ENCODE measurements around the gene RIC8B.

RIC8B gene

GRCh38 chr12:106885026-106885425 is 110.5 kb downstream of the RIC8B start:
- CTCF ChIA-PET, result no interaction called here
- H3K27ac Mint-ChIP-seq, result no peak overlapping the region
- H3K4me1 Mint-ChIP-seq, result no peaks in the 10 kb centered on the region

GRCh38 chr12:106885541-106886249 is 111.2 kb downstream of the RIC8B start:
- no peaks in the 10 kb centered on the region for H3K27me3 Mint-ChIP-seq
- H3K36me3 Mint-ChIP-seq, result peaks cover 14% of the 10 kb centered on the region
- H3K9me3 Mint-ChIP-seq, result no peaks in the 10 kb centered on the region
- no peak for DNase-seq
- H3K27ac Mint-ChIP-seq, result no peak overlapping the region
- H3K4me1 Mint-ChIP-seq, result no peaks in the 10 kb centered on the region
- H3K4me3 Mint-ChIP-seq, result no peak overlapping the region
- CTCF ChIA-PET, result interaction anchor here (0.6 kb wide), 1 partner anchor 370 kb away, joined by 3 read pairs; no protein-coding TSS in a partner anchor

More at GRCh38 chr12:106885026-106885425, 110.5 kb downstream of the RIC8B start:
- Mint-ChIP-seq H3K9me3 (no peaks in the 10 kb centered on the region), H3K27me3 (no peaks in the 10 kb centered on the region), H3K4me3 (no peak overlapping the region), H3K36me3 (peaks cover 14% of the 10 kb centered on the region)
- no peak for DNase-seq

GRCh38 chr12:106886932-106887331 is 112.5 kb downstream of the RIC8B start:
- peaks cover 6% of the 10 kb centered on the region for H3K36me3 Mint-ChIP-seq
- H3K4me1 Mint-ChIP-seq, result no peaks in the 10 kb centered on the region
- CTCF ChIA-PET, result no interaction called here
- no peak overlapping the region for H3K27ac Mint-ChIP-seq
- H3K4me3 Mint-ChIP-seq, result no peak overlapping the region
- H3K9me3 Mint-ChIP-seq, result no peaks in the 10 kb centered on the region
- DNase-seq, result no peak
- H3K27me3 Mint-ChIP-seq, result no peaks in the 10 kb centered on the region

- no peaks in the 10 kb centered on the region for H3K4me1 Mint-ChIP-seq
- H3K9me3 Mint-ChIP-seq, result no peaks in the 10 kb centered on the region
- H3K4me3 Mint-ChIP-seq, result no peak overlapping the region
- no peaks in the 10 kb centered on the region for H3K27me3 Mint-ChIP-seq
- H3K27ac Mint-ChIP-seq, result no peak overlapping the region
- CTCF ChIA-PET, result no interaction called here
- DNase-seq, result no peak
- peaks cover 6% of the 10 kb centered on the region for H3K36me3 Mint-ChIP-seq
Observed at GRCh38 chr12:106888348-106888970, 114.0 kb downstream of the RIC8B start.

- peaks cover 6% of the 10 kb centered on the region for H3K36me3 Mint-ChIP-seq
- H3K4me3 Mint-ChIP-seq, result no peak overlapping the region
- no peaks in the 10 kb centered on the region for H3K9me3 Mint-ChIP-seq
- no peak overlapping the region for H3K27ac Mint-ChIP-seq
- DNase-seq, result no peak
- no peaks in the 10 kb centered on the region for H3K27me3 Mint-ChIP-seq
- no peaks in the 10 kb centered on the region for H3K4me1 Mint-ChIP-seq
- CTCF ChIA-PET, result no interaction called here
Observed at GRCh38 chr12:106889326-106889725, 114.8 kb downstream of the RIC8B start.

GRCh38 chr12:106889950-106890626 is 115.6 kb downstream of the RIC8B start:
- Mint-ChIP-seq H3K36me3 (peaks cover 5% of the 10 kb centered on the region), H3K4me3 (no peak overlapping the region), H3K9me3 (no peaks in the 10 kb centered on the region), H3K27ac (no peak overlapping the region), H3K4me1 (no peaks in the 10 kb centered on the region), H3K27me3 (no peaks in the 10 kb centered on the region)
- no peak for DNase-seq
- CTCF ChIA-PET, result no interaction called here

GRCh38 chr12:106892075-106892474 is 117.6 kb downstream of the RIC8B start:
- Mint-ChIP-seq H3K27me3 (no peaks in the 10 kb centered on the region), H3K36me3 (peaks cover 4% of the 10 kb centered on the region), H3K4me1 (peaks cover 3% of the 10 kb centered on the region), H3K9me3 (peaks cover 1% of the 10 kb centered on the region), H3K4me3 (no peak overlapping the region), H3K27ac (no peak overlapping the region)
- CTCF ChIA-PET, result no interaction called here
- DNase-seq, result no peak

GRCh38 chr12:106893451-106893850 is 119.0 kb downstream of the RIC8B start:
- no peak for DNase-seq
- Mint-ChIP-seq H3K9me3 (peaks cover 1% of the 10 kb centered on the region), H3K27me3 (peaks cover under 1% of the 10 kb centered on the region), H3K27ac (no peak overlapping the region), H3K36me3 (no peaks in the 10 kb centered on the region), H3K4me1 (peaks cover 3% of the 10 kb centered on the region), H3K4me3 (no peak overlapping the region)
- CTCF ChIA-PET, result no interaction called here

- no peak overlapping the region for H3K4me3 Mint-ChIP-seq
- DNase-seq, result no peak
- H3K27ac Mint-ChIP-seq, result no peak overlapping the region
- H3K27me3 Mint-ChIP-seq, result peaks cover 12% of the 10 kb centered on the region
- no peaks in the 10 kb centered on the region for H3K36me3 Mint-ChIP-seq
- H3K9me3 Mint-ChIP-seq, result peaks cover 1% of the 10 kb centered on the region
- CTCF ChIA-PET, result no interaction called here
- H3K4me1 Mint-ChIP-seq, result peaks cover 3% of the 10 kb centered on the region
Observed at GRCh38 chr12:106894774-106895173, 120.3 kb downstream of the RIC8B start.

GRCh38 chr12:106896603-106897002 is 122.1 kb downstream of the RIC8B start:
- no peak overlapping the region for H3K4me3 Mint-ChIP-seq
- H3K4me1 Mint-ChIP-seq, result peaks cover 3% of the 10 kb centered on the region
- H3K36me3 Mint-ChIP-seq, result no peaks in the 10 kb centered on the region
- H3K9me3 Mint-ChIP-seq, result peaks cover 1% of the 10 kb centered on the region
- H3K27me3 Mint-ChIP-seq, result peaks cover 26% of the 10 kb centered on the region
- no peak overlapping the region for H3K27ac Mint-ChIP-seq
- CTCF ChIA-PET, result no interaction called here
- DNase-seq, result no peak

GRCh38 chr12:106897082-106897481 is 122.6 kb downstream of the RIC8B start:
- DNase-seq, result no peak
- peaks cover 1% of the 10 kb centered on the region for H3K9me3 Mint-ChIP-seq
- CTCF ChIA-PET, result interaction anchor here (0.7 kb wide), 1 partner anchor 542 kb away, joined by 3 read pairs; no protein-coding TSS in a partner anchor
- peaks cover 30% of the 10 kb centered on the region for H3K27me3 Mint-ChIP-seq
- H3K27ac Mint-ChIP-seq, result no peak overlapping the region
- H3K36me3 Mint-ChIP-seq, result no peaks in the 10 kb centered on the region
- H3K4me3 Mint-ChIP-seq, result no peak overlapping the region
- peaks cover 3% of the 10 kb centered on the region for H3K4me1 Mint-ChIP-seq

GRCh38 chr12:106897981-106898901 is 123.8 kb downstream of the RIC8B start:
- Mint-ChIP-seq H3K4me3 (no peak overlapping the region), H3K36me3 (no peaks in the 10 kb centered on the region), H3K27me3 (peaks cover 40% of the 10 kb centered on the region), H3K27ac (no peak overlapping the region), H3K4me1 (peaks cover 3% of the 10 kb centered on the region), H3K9me3 (peaks cover 1% of the 10 kb centered on the region)
- CTCF ChIA-PET, result no interaction called here
- no peak for DNase-seq

GRCh38 chr12:106900554-106900953 is 126.1 kb downstream of the RIC8B start:
- peaks cover 46% of the 10 kb centered on the region for H3K27me3 Mint-ChIP-seq

GRCh38 chr12:106901276-106901675 is 126.8 kb downstream of the RIC8B start:
- H3K27ac Mint-ChIP-seq, result no peak overlapping the region
- no peaks in the 10 kb centered on the region for H3K9me3 Mint-ChIP-seq
- H3K27me3 Mint-ChIP-seq, result peaks cover 46% of the 10 kb centered on the region
- CTCF ChIA-PET, result interaction anchor here (1.1 kb wide), 1 partner anchor 12 kb away, joined by 3 read pairs; no protein-coding TSS in a partner anchor
- no peak for DNase-seq
- H3K4me1 Mint-ChIP-seq, result peaks cover 5% of the 10 kb centered on the region
- no peak overlapping the region for H3K4me3 Mint-ChIP-seq
- H3K36me3 Mint-ChIP-seq, result no peaks in the 10 kb centered on the region

More at GRCh38 chr12:106900554-106900953, 126.1 kb downstream of the RIC8B start:
- H3K9me3 Mint-ChIP-seq, result peaks cover 1% of the 10 kb centered on the region
- DNase-seq, result no peak
- H3K36me3 Mint-ChIP-seq, result no peaks in the 10 kb centered on the region
- CTCF ChIA-PET, result no interaction called here
- no peak overlapping the region for H3K27ac Mint-ChIP-seq
- no peak overlapping the region for H3K4me3 Mint-ChIP-seq
- peaks cover 8% of the 10 kb centered on the region for H3K4me1 Mint-ChIP-seq

All from activated naive CD4-positive, alpha-beta T cell treated with anti-CD3 and anti-CD28 coated beads, Interleukin-2, amount 10 ng/mL, durations not matched to agents 7 days and 5 days (primary cell).